T-helper 2 cell (primary cell): ENCODE data around the gene ZMYND8.
"Not testable (repeated sequence)": the region's sequence is repeated elsewhere in the genome, so short reads cannot be mapped to it uniquely, and the experiment has no call there.

Experiments used
- DNase-seq, 5 experiments: peaks; one replicate each; pipeline versions ENCODE4 v3.0.0 to v3.0.0-alpha.2; 2012 to 2022

Gene ZMYND8

GRCh38 chr20:47201074-47201730 lies 155.3 kb downstream of the ZMYND8 start:
- DNase-seq, result no peak

GRCh38 chr20:47198996-47199552 lies 157.4 kb downstream of the ZMYND8 start:
- DNase-seq, result no peak

- peak in 2 of 5 experiments; percentile 33 to 45 for DNase-seq
Observed at GRCh38 chr20:47198254-47198671, 158.2 kb downstream of the ZMYND8 start.

- peak; percentile 32 to 78 (median 59) for DNase-seq
Observed at GRCh38 chr20:47196091-47197081, 160.1 kb downstream of the ZMYND8 start.

- no peak for DNase-seq
Observed at GRCh38 chr20:47195573-47195972, 160.9 kb downstream of the ZMYND8 start.

GRCh38 chr20:47191956-47192355 lies 164.5 kb downstream of the ZMYND8 start:
- no peak for DNase-seq

- DNase-seq, result no peak
Observed at GRCh38 chr20:47191074-47191673, 165.3 kb downstream of the ZMYND8 start.

GRCh38 chr20:47189060-47189459 lies 167.4 kb downstream of the ZMYND8 start:
- DNase-seq, result no peak

- peak in 1 of 5 experiments; percentile 13 for DNase-seq
Observed at GRCh38 chr20:47188540-47188939, 168.0 kb downstream of the ZMYND8 start.

- DNase-seq, result peak in 1 of 5 experiments; percentile 53
Observed at GRCh38 chr20:47187450-47188195, 168.9 kb downstream of the ZMYND8 start.

- no peak for DNase-seq
Observed at GRCh38 chr20:47183367-47183766, 173.1 kb downstream of the ZMYND8 start.

GRCh38 chr20:47181056-47181862 lies 175.2 kb downstream of the ZMYND8 start:
- DNase-seq, result peak in 1 of 5 experiments; percentile 58

- no peak for DNase-seq
Observed at GRCh38 chr20:47179267-47179666, 177.2 kb downstream of the ZMYND8 start.

GRCh38 chr20:47178851-47179250 lies 177.6 kb downstream of the ZMYND8 start:
- DNase-seq, result no peak

GRCh38 chr20:47178277-47178676 lies 178.2 kb downstream of the ZMYND8 start:
- DNase-seq, result no peak

- not testable (repeated sequence) for DNase-seq
Observed at GRCh38 chr20:47176217-47176616, 180.3 kb downstream of the ZMYND8 start.

GRCh38 chr20:47175493-47175892 lies 181.0 kb downstream of the ZMYND8 start:
- DNase-seq, result no peak

- no peak for DNase-seq
Observed at GRCh38 chr20:47174456-47175243, 181.8 kb downstream of the ZMYND8 start.

GRCh38 chr20:47173596-47174216 lies 182.8 kb downstream of the ZMYND8 start:
- no peak for DNase-seq

GRCh38 chr20:47172579-47172978 lies 183.9 kb downstream of the ZMYND8 start:
- DNase-seq, result no peak
